Keratinocyte (primary cell): ENCODE data around the gene NCKIPSD.

ENCODE experiments used
- EZH2 ChIP-seq: IDR thresholded peaks from one replicate; pipeline ENCODE4 v1.6.1; 2012; ENCODE audit warnings: inconsistent platforms, mild to moderate bottlenecking, low read length, moderate library complexity
- TF ChIP-seq, protein P1 (sequence below), 3 experiments: IDR thresholded peaks in 1 of 3; conservative IDR thresholded peaks in 1 of 3; optimal IDR thresholded peaks in 1 of 3; 2 replicates in 2 of 3; 3 replicates in 1 of 3; pipeline versions ENCODE3 to v1.5.1; 2011; ENCODE audit warnings: low read length in 3 of 3, mild to moderate bottlenecking in 3 of 3, moderate library complexity in 2 of 3, control low read depth in 1 of 3, inconsistent platforms in 1 of 3; ENCODE audit not compliant: insufficient read depth in 2 of 3; ENCODE audit errors: extremely low read depth in 1 of 3

DNA sequence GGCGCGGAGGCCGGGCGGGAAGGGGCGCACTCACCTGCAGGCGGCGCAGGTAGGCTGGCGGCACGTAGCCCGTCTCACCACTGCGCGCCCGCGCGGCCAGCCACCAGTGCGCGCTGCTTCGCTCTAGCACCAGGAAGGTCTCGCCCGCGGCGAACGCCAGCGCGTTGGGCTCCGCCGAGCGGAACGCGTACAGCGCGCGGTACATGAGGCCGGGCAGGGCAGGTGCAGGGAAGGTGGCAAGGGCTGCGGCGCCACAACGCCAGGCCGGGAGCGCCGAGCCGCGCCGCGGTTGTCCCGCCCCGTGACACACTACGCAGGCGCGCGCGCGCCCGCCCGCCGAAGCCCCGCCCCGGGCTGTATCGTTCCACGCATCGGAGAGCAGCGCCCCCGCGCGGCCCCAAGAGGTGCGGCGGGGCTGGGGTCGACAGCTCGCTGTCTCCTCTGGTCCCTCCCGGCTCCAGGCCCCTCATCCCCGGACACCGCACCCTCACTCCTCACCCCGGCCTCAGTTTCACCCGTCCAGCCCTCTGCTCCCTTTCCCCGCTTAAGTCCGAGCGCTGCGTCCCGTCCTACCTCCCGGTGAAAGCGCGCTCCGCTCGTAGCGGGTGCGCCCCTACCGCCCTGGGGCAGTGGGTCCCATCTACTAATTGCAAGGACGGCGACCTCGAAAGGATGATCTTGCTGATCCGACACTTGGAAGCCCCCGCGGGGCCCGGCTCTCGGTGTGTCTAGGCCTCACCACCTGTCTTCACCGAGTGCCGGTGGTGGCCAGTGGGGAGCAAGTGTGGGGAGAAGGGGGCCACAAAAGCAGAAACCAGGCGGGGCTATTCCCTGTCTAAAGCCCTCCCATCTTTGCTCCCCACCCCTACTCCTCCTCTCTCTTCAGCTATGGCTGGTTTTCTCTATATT is at the start of gene NCKIPSD:
- TF ChIP-seq, protein P1, sequence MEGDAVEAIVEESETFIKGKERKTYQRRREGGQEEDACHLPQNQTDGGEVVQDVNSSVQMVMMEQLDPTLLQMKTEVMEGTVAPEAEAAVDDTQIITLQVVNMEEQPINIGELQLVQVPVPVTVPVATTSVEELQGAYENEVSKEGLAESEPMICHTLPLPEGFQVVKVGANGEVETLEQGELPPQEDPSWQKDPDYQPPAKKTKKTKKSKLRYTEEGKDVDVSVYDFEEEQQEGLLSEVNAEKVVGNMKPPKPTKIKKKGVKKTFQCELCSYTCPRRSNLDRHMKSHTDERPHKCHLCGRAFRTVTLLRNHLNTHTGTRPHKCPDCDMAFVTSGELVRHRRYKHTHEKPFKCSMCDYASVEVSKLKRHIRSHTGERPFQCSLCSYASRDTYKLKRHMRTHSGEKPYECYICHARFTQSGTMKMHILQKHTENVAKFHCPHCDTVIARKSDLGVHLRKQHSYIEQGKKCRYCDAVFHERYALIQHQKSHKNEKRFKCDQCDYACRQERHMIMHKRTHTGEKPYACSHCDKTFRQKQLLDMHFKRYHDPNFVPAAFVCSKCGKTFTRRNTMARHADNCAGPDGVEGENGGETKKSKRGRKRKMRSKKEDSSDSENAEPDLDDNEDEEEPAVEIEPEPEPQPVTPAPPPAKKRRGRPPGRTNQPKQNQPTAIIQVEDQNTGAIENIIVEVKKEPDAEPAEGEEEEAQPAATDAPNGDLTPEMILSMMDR (optimal IDR thresholded peaks at IDR 0.05 in 1 of 3, IDR thresholded peaks at IDR 0.05 in 1 of 3, conservative IDR thresholded peaks at IDR 0.05 in 1 of 3; ENCODE audit: extremely low read depth in 1 of 3, insufficient read depth in 2 of 3, low read length in 3 of 3), result peak in 2 of 3 experiments; percentile 44 to 89
- no peak for TF ChIP-seq EZH2
